Trophoblast cell (in vitro differentiated cells and primary cell): ENCODE measurements around the gene KDM4F. TPM values are rescaled to one million over a fixed set of nuclear protein-coding genes. Genes with fewer than 3 reads are reported as not detected.
"Not testable (repeated sequence)": the region's sequence is repeated elsewhere in the genome, so short reads cannot be mapped to it uniquely, and the experiment has no call there.

Experiments used
- DNase-seq, 2 donors: peaks; one replicate each; pipeline ENCODE4 v3.0.0-alpha.2; 2016
- H2AFZ ChIP-seq: 2 replicates; pipeline ENCODE4 v1.6.1; 2013; ENCODE audit warnings: low read length, moderate library complexity, mild to moderate bottlenecking; ENCODE audit not compliant: insufficient read depth, poor library complexity
- H2AK5ac ChIP-seq: 2 replicates; pipeline ENCODE4 v1.6.1; 2013; ENCODE audit warnings: mild to moderate bottlenecking, low read length
- H2BK120ac ChIP-seq: 2 replicates; pipeline ENCODE4 v1.6.1; 2013; ENCODE audit warnings: low read length, mild to moderate bottlenecking, moderate library complexity; ENCODE audit not compliant: insufficient read depth, poor library complexity
- H2BK12ac ChIP-seq: 2 replicates; pipeline ENCODE4 v1.6.1; 2013; ENCODE audit warnings: mild to moderate bottlenecking, low read length, moderate library complexity
- H2BK5ac ChIP-seq: 2 replicates; pipeline ENCODE4 v1.6.1; 2013; ENCODE audit warnings: low read length, low read depth, moderate library complexity, mild to moderate bottlenecking; ENCODE audit not compliant: poor library complexity
- H3K14ac ChIP-seq: 2 replicates; pipeline ENCODE4 v1.6.1; 2013; ENCODE audit warnings: mild to moderate bottlenecking, low read length
- H3K18ac ChIP-seq: 2 replicates; pipeline ENCODE4 v1.6.1; 2013; ENCODE audit warnings: mild to moderate bottlenecking, low read length
- H3K23ac ChIP-seq: 2 replicates; pipeline ENCODE4 v1.6.1; 2013; ENCODE audit warnings: low read length
- H3K27ac ChIP-seq: 2 replicates; pipeline ENCODE4 v1.5.1; 2013; ENCODE audit warnings: low read depth, mild to moderate bottlenecking, inconsistent platforms, low read length, moderate library complexity
- H3K27me3 ChIP-seq: 2 replicates; pipeline ENCODE4 v1.6.1; 2013; ENCODE audit warnings: inconsistent platforms, mild to moderate bottlenecking, low read length, moderate library complexity; ENCODE audit not compliant: insufficient read depth
- H3K36me3 ChIP-seq, 2 experiments: 1 replicate in 1 of 2; 2 replicates in 1 of 2; pipeline ENCODE4 v1.6.1; 2013; ENCODE audit warnings: low read length in 2 of 2, mild to moderate bottlenecking in 2 of 2, moderate library complexity in 1 of 2; ENCODE audit not compliant: insufficient read depth in 2 of 2, control insufficient read depth in 1 of 2
- H3K4ac ChIP-seq: 2 replicates; pipeline ENCODE4 v1.6.1; 2013; ENCODE audit warnings: low read depth, mild to moderate bottlenecking, low read length, moderate library complexity
- H3K4me1 ChIP-seq, 2 experiments: 1 replicate in 1 of 2; 2 replicates in 1 of 2; pipeline ENCODE4 v1.6.1; 2013; ENCODE audit warnings: low read length in 2 of 2, mild to moderate bottlenecking in 2 of 2, moderate library complexity in 1 of 2; ENCODE audit not compliant: insufficient read depth in 2 of 2, control insufficient read depth in 1 of 2
- H3K4me2 ChIP-seq: 2 replicates; pipeline ENCODE4 v1.6.1; 2013; ENCODE audit warnings: inconsistent platforms, mild to moderate bottlenecking, low read length, moderate library complexity
- H3K4me3 ChIP-seq: 2 replicates; pipeline ENCODE4 v1.5.1; 2013; ENCODE audit warnings: mild to moderate bottlenecking, low read depth, low read length, inconsistent platforms
- H3K79me1 ChIP-seq: one replicate; pipeline ENCODE4 v1.6.1; 2013; ENCODE audit warnings: low read length
- H3K79me2 ChIP-seq: 2 replicates; pipeline ENCODE4 v1.6.1; 2013; ENCODE audit warnings: low read length, mild to moderate bottlenecking; ENCODE audit not compliant: control insufficient read depth, insufficient read depth, poor library complexity
- H3K9ac ChIP-seq: 2 replicates; pipeline ENCODE4 v1.6.1; 2013; ENCODE audit warnings: mild to moderate bottlenecking, low read length
- H3K9me3 ChIP-seq: 2 replicates; pipeline ENCODE4 v1.6.1; 2013; ENCODE audit warnings: low read depth, mild to moderate bottlenecking, control low read depth, inconsistent platforms, low read length; ENCODE audit not compliant: insufficient read depth
- H4K12ac ChIP-seq: 2 replicates; pipeline ENCODE4 v1.6.1; 2013; ENCODE audit warnings: low read depth, mild to moderate bottlenecking, low read length, moderate library complexity
- H4K8ac ChIP-seq: 2 replicates; pipeline ENCODE4 v1.6.1; 2013; ENCODE audit warnings: low read depth, mild to moderate bottlenecking, low read length, moderate library complexity
- H4K91ac ChIP-seq: one replicate; pipeline ENCODE4 v1.6.1; 2013; ENCODE audit warnings: low read depth, mild to moderate bottlenecking, low read length, moderate library complexity
- WGBS: extraction: QIAGEN DNeasy Blood & Tissue Kit; methylation state at CpG from one replicate; pipeline ENCODE4 v1.1.7; 2013; ENCODE audit warnings: missing lambda C conversion rate; ENCODE audit not compliant: insufficient read length, insufficient coverage; ENCODE audit errors: extremely low coverage; 5-methylcytosine and 5-hydroxymethylcytosine counted together
- polyA plus RNA-seq: library from polyadenylated mRNA; stranded (reverse); fragments of 200-250 nt; gene quantifications from 2 replicates; pipeline ENCODE4 v1.2.3, GENCODE V29; 2013

KDM4F gene
- polyA plus RNA-seq: not detected in 2 replicates

- H3K14ac ChIP-seq, H3K4me1 ChIP-seq, H3K23ac ChIP-seq, H3K9me3 ChIP-seq, H3K9ac ChIP-seq, H2BK120ac ChIP-seq, H3K36me3 ChIP-seq, H2BK12ac ChIP-seq, H3K27me3 ChIP-seq, H2AK5ac ChIP-seq, DNase-seq, H4K91ac ChIP-seq, H3K18ac ChIP-seq, H3K27ac ChIP-seq, H2BK5ac ChIP-seq, H3K4me2 ChIP-seq, H2AFZ ChIP-seq, H4K12ac ChIP-seq, H3K79me1 ChIP-seq, H3K4ac ChIP-seq, H3K4me3 ChIP-seq, H3K79me2 ChIP-seq, H4K8ac ChIP-seq: not testable (repeated sequence)
- no CpG with 5 or more reads among the region's 3 CpGs for WGBS
These were observed at the start of gene KDM4F for GRCh38 chr11:95049122-95049521. TSS of gene KDM4F (plus strand) at chr11:95049422.

DNA sequence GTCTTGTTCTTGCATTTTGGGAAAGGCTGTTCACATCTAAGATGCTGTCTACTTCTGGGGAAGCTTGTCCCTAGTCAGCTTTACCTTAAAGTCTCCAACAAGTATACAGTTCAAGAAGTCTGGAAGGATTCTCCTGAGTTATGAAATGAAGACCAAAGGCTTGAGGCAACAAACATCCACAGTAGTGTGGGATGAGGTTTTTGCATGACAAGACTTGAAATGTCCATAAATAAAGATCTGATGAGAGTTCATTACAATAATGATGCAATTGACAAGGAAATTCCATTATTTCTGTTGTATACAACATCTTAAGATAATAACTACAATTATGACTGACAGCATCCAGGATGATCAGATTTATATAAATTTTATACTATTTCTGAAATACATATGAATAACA is 45.5 kb upstream of the KDM4F start:
- H3K27me3 ChIP-seq: no peaks in the 10 kb centered on the region
- no peaks in the 10 kb centered on the region for H3K79me1 ChIP-seq
- H3K36me3 ChIP-seq: no peaks in the 10 kb centered on the region
- no peak overlapping the region for H4K91ac ChIP-seq
- H3K23ac ChIP-seq: no peak overlapping the region
- H3K4me1 ChIP-seq: no peaks in the 10 kb centered on the region
- no peak overlapping the region for H3K14ac ChIP-seq
- no peak for DNase-seq
- no peak overlapping the region for H3K27ac ChIP-seq
- H3K4ac ChIP-seq: no peak overlapping the region
- H3K9ac ChIP-seq: no peak overlapping the region
- no peak overlapping the region for H2BK120ac ChIP-seq
- H2AFZ ChIP-seq: no peak overlapping the region
- no peak overlapping the region for H3K18ac ChIP-seq
- H3K9me3 ChIP-seq: no peaks in the 10 kb centered on the region
- no peaks in the 10 kb centered on the region for H3K79me2 ChIP-seq
- no peak overlapping the region for H3K4me3 ChIP-seq
- no peak overlapping the region for H2BK12ac ChIP-seq
- no peak overlapping the region for H2BK5ac ChIP-seq
- no peak overlapping the region for H4K12ac ChIP-seq
- no peak overlapping the region for H2AK5ac ChIP-seq
- H3K4me2 ChIP-seq: no peak overlapping the region
- no peak overlapping the region for H4K8ac ChIP-seq

DNA sequence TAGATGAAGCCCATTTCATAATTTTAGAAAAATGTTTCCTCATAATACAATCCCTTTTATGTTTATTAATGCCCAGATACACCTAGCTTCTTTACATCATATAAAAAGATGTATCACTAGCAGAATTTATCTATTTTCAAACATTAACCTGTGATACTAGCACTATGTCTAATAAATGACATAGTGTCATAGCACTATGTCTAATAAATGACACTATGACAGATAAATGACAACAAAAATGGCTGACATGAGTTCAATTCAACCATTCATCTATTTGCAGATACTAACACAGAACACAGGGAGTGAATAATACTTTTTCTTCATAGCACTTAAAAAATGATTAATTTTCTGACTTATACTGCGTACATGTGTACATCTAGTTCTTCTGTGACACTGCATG is 43.6 kb upstream of the KDM4F start:
- no peaks in the 10 kb centered on the region for H3K36me3 ChIP-seq
- no peak overlapping the region for H2AK5ac ChIP-seq
- H3K9ac ChIP-seq: no peak overlapping the region
- H2AFZ ChIP-seq: no peak overlapping the region
- no peak overlapping the region for H3K18ac ChIP-seq
- no peak overlapping the region for H3K27ac ChIP-seq
- H4K91ac ChIP-seq: no peak overlapping the region
- H3K4me1 ChIP-seq: no peaks in the 10 kb centered on the region
- no peaks in the 10 kb centered on the region for H3K79me2 ChIP-seq
- DNase-seq: no peak
- H3K14ac ChIP-seq: no peak overlapping the region
- H2BK5ac ChIP-seq: no peak overlapping the region
- H4K12ac ChIP-seq: no peak overlapping the region
- no peaks in the 10 kb centered on the region for H3K27me3 ChIP-seq
- no peak overlapping the region for H2BK12ac ChIP-seq
- WGBS: no CpG with 5 or more reads among the region's 1 CpG
- H2BK120ac ChIP-seq: no peak overlapping the region
- H3K79me1 ChIP-seq: no peaks in the 10 kb centered on the region
- no peak overlapping the region for H4K8ac ChIP-seq
- no peak overlapping the region for H3K23ac ChIP-seq
- no peaks in the 10 kb centered on the region for H3K9me3 ChIP-seq
- H3K4ac ChIP-seq: no peak overlapping the region
- H3K4me3 ChIP-seq: no peak overlapping the region
- H3K4me2 ChIP-seq: no peak overlapping the region

DNA sequence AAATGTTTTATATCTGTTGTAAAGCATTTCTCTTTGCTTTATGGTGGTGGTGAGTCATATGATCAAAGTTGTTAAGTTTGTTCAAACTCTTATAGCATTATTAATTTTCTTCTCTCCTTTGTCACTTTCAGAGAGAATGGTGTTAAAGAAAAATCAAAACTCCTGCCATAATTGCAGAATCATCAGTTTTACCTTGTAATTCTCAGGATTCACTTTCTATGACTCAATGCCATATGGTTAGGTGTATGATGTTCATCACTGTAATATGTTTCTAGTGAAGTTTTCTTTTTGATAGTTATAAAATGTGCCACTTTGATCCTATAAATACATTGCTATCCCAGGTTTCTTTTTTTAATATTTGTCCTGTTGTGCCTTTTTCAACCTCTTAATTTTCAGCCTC is 37.8 kb upstream of the KDM4F start:
- Histone ChIP-seq H3K14ac (no peak overlapping the region), H3K36me3 (no peaks in the 10 kb centered on the region), H2AFZ (no peak overlapping the region), H3K79me2 (no peaks in the 10 kb centered on the region), H3K4me1 (no peaks in the 10 kb centered on the region), H3K23ac (no peak overlapping the region), H3K27me3 (no peaks in the 10 kb centered on the region), H2BK12ac (no peak overlapping the region), H4K8ac (no peak overlapping the region), H3K4ac (no peak overlapping the region), H3K9ac (no peak overlapping the region), H3K9me3 (peaks cover 2% of the 10 kb centered on the region), H3K27ac (no peak overlapping the region), H2AK5ac (no peak overlapping the region), H2BK5ac (no peak overlapping the region), H3K79me1 (no peaks in the 10 kb centered on the region), H3K18ac (no peak overlapping the region), H2BK120ac (no peak overlapping the region), H4K12ac (no peak overlapping the region), H3K4me3 (no peak overlapping the region), H3K4me2 (no peak overlapping the region), H4K91ac (no peak overlapping the region)
- DNase-seq: no peak
